HepG2 (cell line): ENCODE results near the gene PDIA5. TPM values are rescaled to one million over a fixed set of nuclear protein-coding genes. Genes with fewer than 3 reads are reported as not detected.

Experiments used
- DNMT3B ChIP-seq: conservative IDR thresholded peaks from 2 replicates; pipeline ENCODE4 v1.6.1; 2016; ENCODE audit warnings: missing biosample characterization, control low read depth
- IRF2 ChIP-seq: IDR thresholded peaks from 2 replicates; pipeline ENCODE4 v1.6.1; 2018; ENCODE audit warnings: missing genetic modification reagents, missing compliant biosample characterization
- MATR3 ChIP-seq: sonication (generic); formaldehyde crosslinking; IDR thresholded peaks from 2 replicates; pipeline ENCODE4 v1.4.0; 2020; ENCODE audit warnings: missing genetic modification reagents
- MED13 ChIP-seq: sonication (generic); formaldehyde crosslinking; IDR thresholded peaks from 2 replicates; pipeline ENCODE4 v1.5.0; 2020; ENCODE audit warnings: missing genetic modification reagents
- NONO ChIP-seq, 2 experiments: fragments of 450-650 bp in 1 of 2; sonication (generic) in 1 of 2; formaldehyde crosslinking in 1 of 2; IDR thresholded peaks in 1 of 2; conservative IDR thresholded peaks in 1 of 2; 2 replicates each; pipeline versions ENCODE4 v1.6.1 to v1.8.0; 2017 to 2022; ENCODE audit warnings: mild to moderate bottlenecking in 1 of 2, missing genetic modification reagents in 1 of 2, moderate library complexity in 1 of 2
- SRSF9 ChIP-seq: fragments of 200-400 bp; formaldehyde crosslinking; IDR thresholded peaks from 2 replicates; pipeline ENCODE4 v1.6.1; 2018; ENCODE audit warnings: borderline replicate concordance, mild to moderate bottlenecking, low read depth, low read length; ENCODE audit not compliant: insufficient read depth, poor library complexity, severe bottlenecking
- TCF7 ChIP-seq: sonication (generic); IDR thresholded peaks from 2 replicates; pipeline ENCODE4 v1.6.1; 2016; ENCODE audit warnings: antibody characterized with exemption, low read depth
- ZNF234 ChIP-seq: sonication (generic); formaldehyde crosslinking; conservative IDR thresholded peaks from 2 replicates; pipeline ENCODE4 v1.5.1; 2020; ENCODE audit warnings: mild to moderate bottlenecking, missing genetic modification reagents
- ZNF34 ChIP-seq: sonication (generic); formaldehyde crosslinking; IDR thresholded peaks from 2 replicates; pipeline ENCODE4 v1.4.0; 2020; ENCODE audit warnings: mild to moderate bottlenecking, missing genetic modification reagents, borderline replicate concordance
- ZNF766 ChIP-seq: sonication (generic); formaldehyde crosslinking; IDR thresholded peaks from 2 replicates; pipeline ENCODE4 v1.5.0; 2020; ENCODE audit warnings: missing genetic modification reagents, borderline replicate concordance
- ZSCAN9 ChIP-seq: IDR thresholded peaks from 2 replicates; pipeline ENCODE4 v1.6.1; 2016; ENCODE audit warnings: borderline replicate concordance
- polyA plus RNA-seq, 8 experiments: library from polyadenylated mRNA; depleted of rRNA in 3 of 8; stranded (reverse) in 7 of 8; unstranded in 1 of 8; fragments of >200 nt; fragmentation: Illumina TruSeq in 4 of 8; extraction: Trizol in 4 of 8; gene quantifications; 2 replicates each; pipeline versions ENCODE4 v1.2.1 to v1.2.3, GENCODE V29; 2011 to 2016; ENCODE audit warnings: low read depth in 4 of 8, missing spikeins in 1 of 8, mixed read lengths in 1 of 8; ENCODE audit not compliant: insufficient read depth in 1 of 8
- total RNA-seq, 5 experiments: library from RNA; depleted of rRNA; stranded (reverse); fragments of >200 nt; fragmentation: Illumina TruSeq; extraction: Trizol; gene quantifications; 2 replicates each; pipeline ENCODE4 v1.2.3, GENCODE V29; 2016; ENCODE audit warnings: low read depth in 1 of 5
- TF ChIP-seq, protein P1 (sequence below): sonication (generic); formaldehyde crosslinking; IDR thresholded peaks from 2 replicates; pipeline ENCODE4 v1.4.0; 2020; ENCODE audit warnings: mild to moderate bottlenecking, missing genetic modification reagents
- TF ChIP-seq, protein P2 (sequence below): sonication (generic); formaldehyde crosslinking; conservative IDR thresholded peaks from 2 replicates; pipeline ENCODE4 v1.4.0; 2020; ENCODE audit warnings: missing genetic modification reagents
- TF ChIP-seq, protein P3 (sequence below): IDR thresholded peaks from 2 replicates; pipeline ENCODE4 v1.6.1; 2018; ENCODE audit warnings: missing genetic modification reagents
- TF ChIP-seq, protein P4 (sequence below): sonication (generic); formaldehyde crosslinking; IDR thresholded peaks from 2 replicates; pipeline ENCODE4 v1.5.1; 2020; ENCODE audit warnings: missing genetic modification reagents, mild to moderate bottlenecking, borderline replicate concordance

The PDIA5 gene
- total and polyA plus RNA-seq, 2 of the 13 experiments (the other 11 are each of a cell fraction or from before 2014, with no cell fraction given), result 51.3 to 74.3 TPM

DNA sequence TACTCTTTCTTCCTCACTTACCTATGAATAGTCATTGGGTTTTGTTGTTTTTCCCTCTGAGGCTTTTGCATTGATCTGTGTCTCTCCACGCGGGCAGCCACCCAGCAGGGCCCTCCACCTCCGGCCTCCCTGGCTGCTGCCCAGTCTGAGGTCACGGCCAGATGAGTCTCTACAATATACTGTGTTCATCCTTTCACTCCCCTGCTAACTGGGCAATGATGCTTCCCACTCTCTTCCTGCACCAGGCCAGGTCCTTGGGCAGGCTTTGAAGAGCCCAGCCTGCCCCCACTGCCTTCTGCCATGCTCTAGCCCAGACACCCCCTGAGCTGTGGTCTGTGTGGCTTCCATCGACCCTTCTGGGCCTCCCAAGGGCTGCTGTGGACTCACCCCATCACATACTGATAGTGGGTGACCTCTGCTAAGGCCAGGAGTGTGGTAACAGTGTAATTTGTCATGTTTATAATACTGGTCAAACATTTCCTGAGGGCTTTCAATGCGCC is 18.0 kb downstream of the PDIA5 start (continued):
- TF ChIP-seq IRF2 (CRISPR knock-in tag), result no peak
- TF ChIP-seq ZNF34 (CRISPR knock-in tag), result no peak
- TF ChIP-seq SRSF9, result no peak
- TF ChIP-seq ZSCAN9 (CRISPR knock-in tag), result no peak
- no peak for TF ChIP-seq DNMT3B (CRISPR knock-in tag)
- TF ChIP-seq MED13 (CRISPR knock-in tag), result no peak
- TF ChIP-seq NONO (IDR thresholded peaks at IDR 0.05), result no peak
- TF ChIP-seq NONO (CRISPR knock-in tag; conservative IDR thresholded peaks at IDR 0.05), result 0 out of 2 replicates have a peak, but pooled peaks have one; percentile 16
- TF ChIP-seq, protein P1, sequence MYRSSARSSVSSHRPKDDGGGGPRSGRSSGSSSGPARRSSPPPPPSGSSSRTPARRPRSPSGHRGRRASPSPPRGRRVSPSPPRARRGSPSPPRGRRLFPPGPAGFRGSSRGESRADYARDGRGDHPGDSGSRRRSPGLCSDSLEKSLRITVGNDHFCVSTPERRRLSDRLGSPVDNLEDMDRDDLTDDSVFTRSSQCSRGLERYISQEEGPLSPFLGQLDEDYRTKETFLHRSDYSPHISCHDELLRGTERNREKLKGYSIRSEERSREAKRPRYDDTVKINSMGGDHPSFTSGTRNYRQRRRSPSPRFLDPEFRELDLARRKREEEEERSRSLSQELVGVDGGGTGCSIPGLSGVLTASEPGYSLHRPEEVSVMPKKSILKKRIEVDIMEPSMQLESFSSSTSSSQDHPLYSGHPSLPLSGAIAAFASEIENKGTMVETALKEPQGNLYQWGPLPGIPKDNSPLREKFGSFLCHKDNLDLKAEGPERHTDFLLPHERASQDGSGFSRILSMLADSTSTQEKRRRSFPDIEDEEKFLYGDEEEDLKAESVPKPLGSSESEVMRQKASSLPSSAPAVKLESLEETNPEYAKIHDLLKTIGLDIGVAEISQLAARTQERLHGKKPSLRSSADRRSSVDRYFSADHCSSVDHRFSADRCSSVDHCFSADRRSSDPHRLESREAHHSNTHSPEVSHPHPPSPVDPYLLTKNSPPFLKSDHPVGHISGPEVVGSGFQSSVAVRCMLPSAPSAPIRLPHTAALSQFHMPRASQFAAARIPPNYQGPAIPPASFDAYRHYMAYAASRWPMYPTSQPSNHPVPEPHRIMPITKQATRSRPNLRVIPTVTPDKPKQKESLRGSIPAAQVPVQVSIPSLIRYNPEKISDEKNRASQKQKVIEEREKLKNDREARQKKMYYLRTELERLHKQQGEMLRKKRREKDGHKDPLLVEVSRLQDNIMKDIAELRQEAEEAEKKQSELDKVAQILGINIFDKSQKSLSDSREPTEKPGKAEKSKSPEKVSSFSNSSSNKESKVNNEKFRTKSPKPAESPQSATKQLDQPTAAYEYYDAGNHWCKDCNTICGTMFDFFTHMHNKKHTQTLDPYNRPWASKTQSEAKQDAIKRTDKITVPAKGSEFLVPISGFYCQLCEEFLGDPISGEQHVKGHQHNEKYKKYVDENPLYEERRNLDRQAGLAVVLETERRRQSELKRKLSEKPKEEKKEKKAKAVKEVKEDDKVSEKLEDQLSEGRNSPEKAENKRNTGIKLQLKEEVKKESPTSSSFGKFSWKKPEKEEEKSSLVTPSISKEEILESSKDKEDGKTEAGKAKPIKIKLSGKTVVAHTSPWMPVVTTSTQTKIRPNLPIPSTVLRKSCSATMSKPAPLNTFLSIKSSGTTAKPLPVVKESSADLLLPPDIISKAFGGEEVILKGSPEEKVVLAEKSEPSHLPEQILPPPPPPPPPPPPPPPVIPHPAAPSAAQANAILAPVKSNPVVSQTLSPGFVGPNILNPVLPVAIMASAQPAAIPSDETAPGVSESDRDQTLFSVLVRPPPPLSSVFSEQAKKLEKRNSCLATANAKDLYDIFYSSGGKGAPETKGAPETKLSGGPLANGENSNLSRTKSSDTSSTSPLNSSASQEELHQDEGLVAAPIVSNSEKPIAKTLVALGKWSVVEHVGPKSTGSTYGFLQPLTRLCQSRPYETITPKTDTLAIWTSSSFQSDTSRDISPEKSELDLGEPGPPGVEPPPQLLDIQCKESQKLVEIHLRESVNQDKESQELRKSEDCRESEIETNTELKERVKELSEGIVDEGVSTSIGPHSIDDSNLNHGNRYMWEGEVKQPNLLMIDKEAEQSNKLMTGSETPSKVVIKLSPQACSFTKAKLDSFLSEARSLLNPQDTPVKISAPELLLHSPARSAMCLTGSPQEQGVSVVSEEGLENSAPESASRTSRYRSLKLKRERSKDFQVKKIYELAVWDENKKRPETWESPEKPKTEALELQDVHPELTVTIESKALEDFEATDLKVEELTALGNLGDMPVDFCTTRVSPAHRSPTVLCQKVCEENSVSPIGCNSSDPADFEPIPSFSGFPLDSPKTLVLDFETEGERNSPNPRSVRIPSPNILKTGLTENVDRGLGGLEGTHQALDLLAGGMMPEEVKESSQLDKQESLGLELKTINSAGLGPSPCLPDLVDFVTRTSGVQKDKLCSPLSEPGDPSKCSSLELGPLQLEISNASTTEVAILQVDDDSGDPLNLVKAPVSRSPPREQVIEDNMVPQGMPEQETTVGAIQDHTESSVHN (CRISPR knock-in tag), result no peak
- TF ChIP-seq, protein P2, sequence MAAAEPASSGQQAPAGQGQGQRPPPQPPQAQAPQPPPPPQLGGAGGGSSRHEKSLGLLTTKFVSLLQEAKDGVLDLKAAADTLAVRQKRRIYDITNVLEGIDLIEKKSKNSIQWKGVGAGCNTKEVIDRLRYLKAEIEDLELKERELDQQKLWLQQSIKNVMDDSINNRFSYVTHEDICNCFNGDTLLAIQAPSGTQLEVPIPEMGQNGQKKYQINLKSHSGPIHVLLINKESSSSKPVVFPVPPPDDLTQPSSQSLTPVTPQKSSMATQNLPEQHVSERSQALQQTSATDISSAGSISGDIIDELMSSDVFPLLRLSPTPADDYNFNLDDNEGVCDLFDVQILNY (CRISPR knock-in tag), result no peak
- TF ChIP-seq, protein P3, sequence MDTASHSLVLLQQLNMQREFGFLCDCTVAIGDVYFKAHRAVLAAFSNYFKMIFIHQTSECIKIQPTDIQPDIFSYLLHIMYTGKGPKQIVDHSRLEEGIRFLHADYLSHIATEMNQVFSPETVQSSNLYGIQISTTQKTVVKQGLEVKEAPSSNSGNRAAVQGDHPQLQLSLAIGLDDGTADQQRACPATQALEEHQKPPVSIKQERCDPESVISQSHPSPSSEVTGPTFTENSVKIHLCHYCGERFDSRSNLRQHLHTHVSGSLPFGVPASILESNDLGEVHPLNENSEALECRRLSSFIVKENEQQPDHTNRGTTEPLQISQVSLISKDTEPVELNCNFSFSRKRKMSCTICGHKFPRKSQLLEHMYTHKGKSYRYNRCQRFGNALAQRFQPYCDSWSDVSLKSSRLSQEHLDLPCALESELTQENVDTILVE (CRISPR knock-in tag), result no peak
- TF ChIP-seq ZNF234, result no peak
- TF ChIP-seq, protein P4, sequence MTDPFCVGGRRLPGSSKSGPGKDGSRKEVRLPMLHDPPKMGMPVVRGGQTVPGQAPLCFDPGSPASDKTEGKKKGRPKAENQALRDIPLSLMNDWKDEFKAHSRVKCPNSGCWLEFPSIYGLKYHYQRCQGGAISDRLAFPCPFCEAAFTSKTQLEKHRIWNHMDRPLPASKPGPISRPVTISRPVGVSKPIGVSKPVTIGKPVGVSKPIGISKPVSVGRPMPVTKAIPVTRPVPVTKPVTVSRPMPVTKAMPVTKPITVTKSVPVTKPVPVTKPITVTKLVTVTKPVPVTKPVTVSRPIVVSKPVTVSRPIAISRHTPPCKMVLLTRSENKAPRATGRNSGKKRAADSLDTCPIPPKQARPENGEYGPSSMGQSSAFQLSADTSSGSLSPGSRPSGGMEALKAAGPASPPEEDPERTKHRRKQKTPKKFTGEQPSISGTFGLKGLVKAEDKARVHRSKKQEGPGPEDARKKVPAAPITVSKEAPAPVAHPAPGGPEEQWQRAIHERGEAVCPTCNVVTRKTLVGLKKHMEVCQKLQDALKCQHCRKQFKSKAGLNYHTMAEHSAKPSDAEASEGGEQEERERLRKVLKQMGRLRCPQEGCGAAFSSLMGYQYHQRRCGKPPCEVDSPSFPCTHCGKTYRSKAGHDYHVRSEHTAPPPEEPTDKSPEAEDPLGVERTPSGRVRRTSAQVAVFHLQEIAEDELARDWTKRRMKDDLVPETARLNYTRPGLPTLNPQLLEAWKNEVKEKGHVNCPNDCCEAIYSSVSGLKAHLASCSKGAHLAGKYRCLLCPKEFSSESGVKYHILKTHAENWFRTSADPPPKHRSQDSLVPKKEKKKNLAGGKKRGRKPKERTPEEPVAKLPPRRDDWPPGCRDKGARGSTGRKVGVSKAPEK (CRISPR knock-in tag), result no peak
- no peak for TF ChIP-seq TCF7
- no peak for TF ChIP-seq ZNF766
- TF ChIP-seq MATR3 (CRISPR knock-in tag), result no peak
